Neural cell (in vitro differentiated cells): ENCODE results near the gene PFKP.

Experiments used
- EP300 ChIP-seq: fragments of 450-650 bp; conservative IDR thresholded peaks from 2 replicates; pipeline ENCODE4 v1.6.1; 2014; ENCODE audit warnings: antibody characterized with exemption, mild to moderate bottlenecking, moderate library complexity; ENCODE audit not compliant: poor library complexity, severe bottlenecking
- EZH2 ChIP-seq: fragments of 200-600, 300-800 bp; shearing (Covaris generic), sonication (generic); IDR thresholded peaks from 2 replicates; pipeline ENCODE4 v1.6.1; 2014; ENCODE audit warnings: antibody characterized with exemption, low read length, borderline replicate concordance, mild to moderate bottlenecking; ENCODE audit not compliant: insufficient read depth, poor library complexity, severe bottlenecking
- MXI1 ChIP-seq: fragments of 450-650 bp; conservative IDR thresholded peaks from 2 replicates; pipeline ENCODE4 v1.6.1; 2014; ENCODE audit warnings: antibody characterized with exemption, mild to moderate bottlenecking; ENCODE audit not compliant: poor library complexity, severe bottlenecking
- POLR2AphosphoS5 ChIP-seq: IDR thresholded peaks from 2 replicates; pipeline ENCODE4 v1.6.1; 2012
- RAD21 ChIP-seq: fragments of 450-650 bp; conservative IDR thresholded peaks from 2 replicates; pipeline ENCODE4 v1.6.1; 2014; ENCODE audit warnings: antibody characterized with exemption, mild to moderate bottlenecking, moderate library complexity
- SMC3 ChIP-seq: fragments of 450-650 bp; conservative IDR thresholded peaks from 2 replicates; pipeline ENCODE4 v1.6.1; 2014; ENCODE audit warnings: antibody characterized with exemption, mild to moderate bottlenecking, moderate library complexity; ENCODE audit not compliant: poor library complexity
- TAF1 ChIP-seq: IDR thresholded peaks from 2 replicates; pipeline ENCODE4 v1.6.1; 2012; ENCODE audit warnings: low read depth
- TF ChIP-seq, protein P1 (sequence below): fragments of 450-650 bp; IDR thresholded peaks from 2 replicates; pipeline ENCODE4 v1.5.1; 2014; ENCODE audit warnings: antibody characterized with exemption, mild to moderate bottlenecking, moderate library complexity; ENCODE audit not compliant: poor library complexity, severe bottlenecking
- TF ChIP-seq, protein P2 (sequence below): IDR thresholded peaks from 2 replicates; pipeline ENCODE4 v1.6.1; 2012; ENCODE audit warnings: borderline replicate concordance

DNA sequence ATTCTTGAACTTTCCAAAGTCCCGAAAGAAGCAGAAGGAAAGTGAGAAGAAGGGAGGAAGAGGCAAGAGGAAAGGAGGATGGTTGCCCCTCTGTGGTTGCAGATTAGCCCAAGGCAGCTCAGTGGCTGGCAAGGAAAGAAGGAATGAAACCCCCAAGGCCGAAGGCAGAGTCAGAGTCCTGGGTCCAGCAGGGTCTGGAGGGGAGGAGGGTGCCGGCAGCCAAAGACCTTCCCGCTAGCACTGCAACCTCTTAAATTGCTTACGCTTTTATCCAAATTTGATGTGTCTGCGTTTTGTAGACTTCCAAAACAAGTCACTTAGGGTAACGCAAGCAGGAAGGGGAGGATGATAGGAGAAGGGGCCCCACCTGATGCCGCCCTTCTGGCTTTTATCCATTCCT lies 7.4 kb upstream of the PFKP start:
- TF ChIP-seq EP300, result no peak
- no peak for TF ChIP-seq RAD21
- TF ChIP-seq, protein P1, sequence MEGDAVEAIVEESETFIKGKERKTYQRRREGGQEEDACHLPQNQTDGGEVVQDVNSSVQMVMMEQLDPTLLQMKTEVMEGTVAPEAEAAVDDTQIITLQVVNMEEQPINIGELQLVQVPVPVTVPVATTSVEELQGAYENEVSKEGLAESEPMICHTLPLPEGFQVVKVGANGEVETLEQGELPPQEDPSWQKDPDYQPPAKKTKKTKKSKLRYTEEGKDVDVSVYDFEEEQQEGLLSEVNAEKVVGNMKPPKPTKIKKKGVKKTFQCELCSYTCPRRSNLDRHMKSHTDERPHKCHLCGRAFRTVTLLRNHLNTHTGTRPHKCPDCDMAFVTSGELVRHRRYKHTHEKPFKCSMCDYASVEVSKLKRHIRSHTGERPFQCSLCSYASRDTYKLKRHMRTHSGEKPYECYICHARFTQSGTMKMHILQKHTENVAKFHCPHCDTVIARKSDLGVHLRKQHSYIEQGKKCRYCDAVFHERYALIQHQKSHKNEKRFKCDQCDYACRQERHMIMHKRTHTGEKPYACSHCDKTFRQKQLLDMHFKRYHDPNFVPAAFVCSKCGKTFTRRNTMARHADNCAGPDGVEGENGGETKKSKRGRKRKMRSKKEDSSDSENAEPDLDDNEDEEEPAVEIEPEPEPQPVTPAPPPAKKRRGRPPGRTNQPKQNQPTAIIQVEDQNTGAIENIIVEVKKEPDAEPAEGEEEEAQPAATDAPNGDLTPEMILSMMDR, result no peak
- TF ChIP-seq POLR2AphosphoS5, result no peak
- TF ChIP-seq EZH2, result no peak
- no peak for TF ChIP-seq TAF1
- TF ChIP-seq, protein P2, sequence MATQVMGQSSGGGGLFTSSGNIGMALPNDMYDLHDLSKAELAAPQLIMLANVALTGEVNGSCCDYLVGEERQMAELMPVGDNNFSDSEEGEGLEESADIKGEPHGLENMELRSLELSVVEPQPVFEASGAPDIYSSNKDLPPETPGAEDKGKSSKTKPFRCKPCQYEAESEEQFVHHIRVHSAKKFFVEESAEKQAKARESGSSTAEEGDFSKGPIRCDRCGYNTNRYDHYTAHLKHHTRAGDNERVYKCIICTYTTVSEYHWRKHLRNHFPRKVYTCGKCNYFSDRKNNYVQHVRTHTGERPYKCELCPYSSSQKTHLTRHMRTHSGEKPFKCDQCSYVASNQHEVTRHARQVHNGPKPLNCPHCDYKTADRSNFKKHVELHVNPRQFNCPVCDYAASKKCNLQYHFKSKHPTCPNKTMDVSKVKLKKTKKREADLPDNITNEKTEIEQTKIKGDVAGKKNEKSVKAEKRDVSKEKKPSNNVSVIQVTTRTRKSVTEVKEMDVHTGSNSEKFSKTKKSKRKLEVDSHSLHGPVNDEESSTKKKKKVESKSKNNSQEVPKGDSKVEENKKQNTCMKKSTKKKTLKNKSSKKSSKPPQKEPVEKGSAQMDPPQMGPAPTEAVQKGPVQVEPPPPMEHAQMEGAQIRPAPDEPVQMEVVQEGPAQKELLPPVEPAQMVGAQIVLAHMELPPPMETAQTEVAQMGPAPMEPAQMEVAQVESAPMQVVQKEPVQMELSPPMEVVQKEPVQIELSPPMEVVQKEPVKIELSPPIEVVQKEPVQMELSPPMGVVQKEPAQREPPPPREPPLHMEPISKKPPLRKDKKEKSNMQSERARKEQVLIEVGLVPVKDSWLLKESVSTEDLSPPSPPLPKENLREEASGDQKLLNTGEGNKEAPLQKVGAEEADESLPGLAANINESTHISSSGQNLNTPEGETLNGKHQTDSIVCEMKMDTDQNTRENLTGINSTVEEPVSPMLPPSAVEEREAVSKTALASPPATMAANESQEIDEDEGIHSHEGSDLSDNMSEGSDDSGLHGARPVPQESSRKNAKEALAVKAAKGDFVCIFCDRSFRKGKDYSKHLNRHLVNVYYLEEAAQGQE, result no peak
- TF ChIP-seq MXI1, result no peak
- no peak for TF ChIP-seq SMC3
